Psoas muscle (tissue), 8 donors: ENCODE results near the gene GPR15. TPM values are rescaled to one million over a fixed set of nuclear protein-coding genes. Genes with fewer than 3 reads are reported as not detected.

Experiments
- ATAC-seq, 4 donors: fragments of 200-7000 bp; cut with Tn5 transposase; one replicate each; pipeline ENCODE4 v1.9.1; 2020; ENCODE audit warnings: moderate library complexity in 3 of 4, mild to moderate bottlenecking in 2 of 4
- DNase-seq, 2 donors: peaks; one replicate each; pipeline ENCODE4 v3.0.0-alpha.2; 2020
- H3K27ac ChIP-seq: fragments of 200-600 bp; one replicate; pipeline ENCODE4 v1.8.0; 2022
- H3K27me3 ChIP-seq, 3 donors: fragments of 200-600 bp in 1 of 3; one replicate each; pipeline versions ENCODE4 v1.6.1 to v1.8.0; 2013 to 2022; ENCODE audit warnings: low read length in 2 of 3, mild to moderate bottlenecking in 2 of 3, moderate library complexity in 1 of 3; ENCODE audit not compliant: insufficient read depth in 3 of 3
- H3K36me3 ChIP-seq, 2 donors: fragments of 200-600 bp in 1 of 2; one replicate each; pipeline versions ENCODE4 v1.6.1 to v1.8.0; 2013 to 2022; ENCODE audit warnings: low read depth in 1 of 2, mild to moderate bottlenecking in 1 of 2, moderate library complexity in 1 of 2; ENCODE audit not compliant: insufficient read depth in 1 of 2
- H3K4me1 ChIP-seq: fragments of 200-600 bp; one replicate; pipeline ENCODE4 v1.8.0; 2022
- H3K4me3 ChIP-seq: fragments of 200-600 bp; one replicate; pipeline ENCODE4 v1.8.0; 2022; ENCODE audit warnings: mild to moderate bottlenecking
- H3K9me3 ChIP-seq: fragments of 200-600 bp; one replicate; pipeline ENCODE4 v1.8.0; 2022
- WGBS, 3 donors: extraction: QIAGEN DNeasy Blood & Tissue Kit; methylation state at CpG; one replicate each; pipeline versions ENCODE4 v1.1.6 to v1.1.7; 2013; 5-methylcytosine and 5-hydroxymethylcytosine counted together
- intact Hi-C, 2 donors: fragments of 100-400 bp; cut with DNase I; formaldehyde crosslinking; loops; one replicate each; pipeline versions ENCODE4 v1.11.0 to v1.14.2; 2022
- polyA plus RNA-seq, 3 donors: library from polyadenylated mRNA; stranded (reverse); fragments of 200-250 nt; gene quantifications; one replicate each; pipeline ENCODE4 v1.2.3, GENCODE V29; 2013
- total RNA-seq, 4 donors: library from RNA; stranded (reverse); fragmentation: NEBNext Ultra II Directional in 2 of 4; extraction: Animal tissue kit (Norgen Biotek cat#: 25700) in 2 of 4; gene quantifications; one replicate each; pipeline versions ENCODE4 v1.2.1 to v1.2.4, GENCODE V29; 2021 to 2023
- TF ChIP-seq, protein P1 (sequence below): fragments of 200-600 bp; IDR thresholded peaks from one replicate; pipeline ENCODE4 v1.8.0; 2022; ENCODE audit warnings: antibody characterized with exemption
- donor health status: healthy with polysubstance abuse.
- donor health status: DM: no; HTN: no; CAD: no; lungs with moderate emphysema.
- donor health status: Bipolar disorder and iron deficiency.
- donor health status: healthy.
- donor health status: DM: yes; HTN: yes; CAD: no.
- donor health status: DM: no; HTN: no; CAD: no.
- donor health status: DM: no; HTN: no; CAD: no.
- donor health status: DM: yes; HTN: yes; CAD: no.

The GPR15 gene
- total and polyA plus RNA-seq, 7 donors, result not detected

DNA sequence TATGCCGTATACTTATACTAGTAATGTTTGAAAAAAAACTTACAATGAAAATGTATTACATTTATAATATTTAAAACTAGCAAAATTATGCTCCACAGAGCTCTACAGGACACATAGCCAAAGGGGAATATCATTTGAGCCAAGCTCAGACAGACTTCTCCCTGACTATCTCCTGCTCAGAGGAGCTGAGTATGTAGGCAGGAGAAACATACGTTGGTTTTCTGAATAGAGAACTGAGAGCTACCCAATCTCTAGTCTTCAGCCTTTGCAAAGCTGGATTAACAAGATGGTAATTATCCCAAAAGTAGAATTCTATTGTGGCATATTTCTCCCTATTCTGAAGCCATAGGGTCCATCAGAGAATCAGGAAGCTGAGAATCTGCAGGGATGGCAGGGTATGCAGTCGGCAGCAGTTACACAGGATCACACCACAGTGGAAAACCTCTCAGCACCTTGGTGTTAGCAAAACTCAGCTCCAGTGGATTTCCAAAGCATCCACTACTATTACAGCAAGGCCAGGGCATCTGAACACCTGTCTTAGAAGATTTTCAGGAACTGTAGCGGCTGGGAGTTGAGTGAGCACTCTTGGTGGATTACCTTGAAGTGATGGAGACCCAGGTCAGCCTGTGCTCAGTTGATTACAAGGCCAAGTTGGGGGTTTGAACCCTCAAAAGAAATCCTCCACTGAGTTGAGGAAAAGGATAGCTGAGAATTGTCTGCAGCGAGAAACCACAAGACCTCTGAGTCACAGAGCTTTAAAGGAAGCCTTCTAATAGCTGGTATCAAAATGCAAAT is 30.1 kb downstream of the GPR15 start:
- Histone ChIP-seq H3K9me3 (no peaks in the 10 kb centered on the region), H3K36me3 (no peaks in the 10 kb centered on the region), H3K4me1 (no peaks in the 10 kb centered on the region), H3K27ac (no peak overlapping the region), H3K4me3 (no peak overlapping the region), H3K27me3 (no peaks in the 10 kb centered on the region)
- DNase-seq (no peak), ATAC-seq (no peak)
- 81 to 83% (median 82%) methylated on average over 5 of the region's 5 CpGs for WGBS, 3 donors
- intact Hi-C loops, result no loop called here
- TF ChIP-seq, protein P1, sequence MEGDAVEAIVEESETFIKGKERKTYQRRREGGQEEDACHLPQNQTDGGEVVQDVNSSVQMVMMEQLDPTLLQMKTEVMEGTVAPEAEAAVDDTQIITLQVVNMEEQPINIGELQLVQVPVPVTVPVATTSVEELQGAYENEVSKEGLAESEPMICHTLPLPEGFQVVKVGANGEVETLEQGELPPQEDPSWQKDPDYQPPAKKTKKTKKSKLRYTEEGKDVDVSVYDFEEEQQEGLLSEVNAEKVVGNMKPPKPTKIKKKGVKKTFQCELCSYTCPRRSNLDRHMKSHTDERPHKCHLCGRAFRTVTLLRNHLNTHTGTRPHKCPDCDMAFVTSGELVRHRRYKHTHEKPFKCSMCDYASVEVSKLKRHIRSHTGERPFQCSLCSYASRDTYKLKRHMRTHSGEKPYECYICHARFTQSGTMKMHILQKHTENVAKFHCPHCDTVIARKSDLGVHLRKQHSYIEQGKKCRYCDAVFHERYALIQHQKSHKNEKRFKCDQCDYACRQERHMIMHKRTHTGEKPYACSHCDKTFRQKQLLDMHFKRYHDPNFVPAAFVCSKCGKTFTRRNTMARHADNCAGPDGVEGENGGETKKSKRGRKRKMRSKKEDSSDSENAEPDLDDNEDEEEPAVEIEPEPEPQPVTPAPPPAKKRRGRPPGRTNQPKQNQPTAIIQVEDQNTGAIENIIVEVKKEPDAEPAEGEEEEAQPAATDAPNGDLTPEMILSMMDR, result no peak

DNA sequence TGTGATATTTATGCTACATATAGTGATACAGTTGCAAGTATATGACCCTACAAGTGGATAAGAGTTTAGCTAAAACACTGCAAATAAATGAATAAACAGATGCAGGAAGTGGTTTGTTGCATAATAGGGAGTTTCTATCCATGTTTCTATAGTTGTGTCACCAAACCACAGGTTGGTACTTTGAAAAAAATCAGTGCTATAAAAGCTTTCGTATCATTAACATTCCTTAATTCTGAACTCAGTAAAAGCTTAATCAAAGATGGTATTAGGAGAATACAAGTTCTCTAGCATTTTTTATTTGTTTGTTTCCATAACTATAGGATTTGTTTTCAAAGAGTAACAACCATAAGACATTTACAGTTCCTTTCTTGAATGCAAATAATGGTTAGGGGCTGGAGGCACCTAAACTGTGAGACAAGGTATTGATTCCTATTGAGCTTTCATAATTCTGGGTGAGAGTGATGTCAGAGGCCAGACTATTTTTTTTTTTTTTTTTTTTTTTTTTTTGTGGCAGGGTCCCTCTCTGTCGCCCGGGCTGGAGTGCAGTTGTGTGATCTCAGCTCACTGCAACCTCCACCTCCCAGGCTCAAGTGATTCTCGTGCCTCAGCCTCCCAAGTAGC is 32.0 kb downstream of the GPR15 start:
- intact Hi-C loops, result no loop called here
- Histone ChIP-seq H3K9me3 (no peaks in the 10 kb centered on the region), H3K4me3 (no peak overlapping the region), H3K27ac (no peak overlapping the region), H3K36me3 (no peaks in the 10 kb centered on the region), H3K4me1 (no peaks in the 10 kb centered on the region), H3K27me3 (no peaks in the 10 kb centered on the region)
- no peak for ATAC-seq
- WGBS, 3 donors, result 78 to 80% (median 80%) methylated on average over 4 of the region's 4 CpGs
- DNase-seq, result no peak
- TF ChIP-seq, protein P1, result no peak

DNA sequence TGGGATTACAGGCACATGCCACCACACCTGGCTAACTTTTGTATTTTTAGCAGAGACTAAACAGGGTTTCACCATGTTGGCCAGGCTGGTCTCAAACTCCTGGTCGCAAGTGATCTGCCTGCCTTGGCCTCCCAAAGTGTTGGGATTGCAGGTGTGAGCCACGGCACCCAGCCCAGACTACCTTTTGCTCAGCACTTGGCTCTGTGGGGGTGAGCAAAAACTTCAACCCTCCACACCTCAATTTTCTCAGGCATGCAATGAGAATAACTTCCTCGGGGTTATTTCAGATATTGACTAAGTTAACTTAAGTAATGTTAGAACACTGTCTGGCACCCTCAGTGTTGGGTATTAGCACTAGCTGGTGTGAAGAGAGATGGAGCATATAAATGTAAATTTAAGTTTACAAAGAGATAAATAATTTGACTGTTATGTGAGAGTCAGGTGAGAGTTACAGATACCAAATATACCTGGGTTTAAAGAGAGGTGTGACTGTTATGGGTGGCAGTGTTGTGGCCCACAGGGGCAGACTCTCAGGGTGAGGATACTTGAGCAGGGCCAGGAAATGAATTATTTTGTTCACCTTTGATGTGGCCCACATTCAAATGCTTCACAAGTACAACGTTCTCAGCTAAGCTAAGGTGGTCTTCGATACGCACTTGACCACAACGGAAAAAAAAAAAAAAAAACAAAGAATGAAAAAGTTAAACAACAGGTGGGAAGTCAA is 32.7 kb downstream of the GPR15 start:
- no peaks in the 10 kb centered on the region for H3K36me3 ChIP-seq
- no peaks in the 10 kb centered on the region for H3K27me3 ChIP-seq
- ATAC-seq (no peak), DNase-seq (no peak)
- intact Hi-C loops, result no loop called here
- WGBS, 3 donors, result 71 to 77% (median 76%) methylated on average over 7 of the region's 7 CpGs
- TF ChIP-seq, protein P1, result no peak
- no peak overlapping the region for H3K4me3 ChIP-seq
- H3K4me1 ChIP-seq, result no peaks in the 10 kb centered on the region
- H3K9me3 ChIP-seq, result no peaks in the 10 kb centered on the region
- no peak overlapping the region for H3K27ac ChIP-seq

DNA sequence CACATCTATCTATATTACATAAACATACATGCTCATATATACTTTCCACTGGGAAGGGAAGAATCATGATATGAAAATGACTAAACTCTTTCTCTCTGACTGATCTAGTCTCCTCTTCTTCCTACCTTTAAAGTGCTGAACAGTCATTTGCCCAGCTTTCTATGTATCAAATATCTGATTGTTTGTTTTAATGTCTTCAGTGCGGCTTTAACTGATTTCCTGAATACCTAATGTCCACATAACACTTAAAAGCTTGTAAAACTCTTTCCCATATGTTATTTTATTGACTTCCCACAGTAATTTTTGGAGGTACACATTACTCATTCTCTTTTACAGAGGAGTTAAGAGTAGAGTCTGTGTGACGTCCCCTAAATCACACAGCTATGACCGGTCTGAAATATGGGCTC is 33.5 kb downstream of the GPR15 start:
- ATAC-seq, result no peak
- intact Hi-C loops, result no loop called here
- Histone ChIP-seq H3K4me3 (no peak overlapping the region), H3K4me1 (no peaks in the 10 kb centered on the region), H3K27ac (no peak overlapping the region), H3K36me3 (no peaks in the 10 kb centered on the region), H3K9me3 (no peaks in the 10 kb centered on the region), H3K27me3 (no peaks in the 10 kb centered on the region)
- DNase-seq, result no peak
- TF ChIP-seq, protein P1, result no peak
- WGBS, 3 donors, result 30 to 38% (median 38%) methylated on average over 3 of the region's 3 CpGs
